CD4-positive, CD25-positive, alpha-beta regulatory T cell (primary cell): ENCODE results near the gene ASCC3. TPM values are rescaled to one million over a fixed set of nuclear protein-coding genes. Genes with fewer than 3 reads are reported as not detected.

ENCODE experiments used
- ATAC-seq, 2 donors: fragments of 150-1000 bp; cut with Tn5 transposase; one replicate each; pipeline ENCODE4 v1.10.0; 2021; ENCODE audit warnings: low read depth in 2 of 2, moderate number of reproducible peaks in 2 of 2, moderate library complexity in 1 of 2
- DNase-seq, 3 donors: peaks; one replicate each; pipeline versions ENCODE4 v3.0.0 to v3.0.0-alpha.2; 2012 to 2022; ENCODE audit warnings: mixed read lengths in 1 of 3
- H3K27ac ChIP-seq: one replicate; pipeline ENCODE4 v1.7.0; 2013; ENCODE audit warnings: mild to moderate bottlenecking, low read length; ENCODE audit not compliant: insufficient read depth, poor library complexity, severe bottlenecking
- H3K27me3 ChIP-seq: one replicate; pipeline ENCODE4 v1.7.0; 2013; ENCODE audit warnings: low read length; ENCODE audit not compliant: control insufficient read depth, insufficient read depth
- H3K36me3 ChIP-seq: one replicate; pipeline ENCODE4 v1.7.0; 2013; ENCODE audit warnings: mild to moderate bottlenecking, low read length, moderate library complexity; ENCODE audit not compliant: control insufficient read depth, insufficient read depth
- H3K4me1 ChIP-seq: 2 replicates; pipeline ENCODE4 v1.7.0; 2013; ENCODE audit warnings: mild to moderate bottlenecking, low read length; ENCODE audit not compliant: insufficient read depth, control insufficient read depth, poor library complexity, severe bottlenecking
- H3K4me3 ChIP-seq: one replicate; pipeline ENCODE4 v1.7.0; 2013; ENCODE audit warnings: low read depth, mild to moderate bottlenecking, low read length, moderate library complexity
- H3K9me3 ChIP-seq, 2 experiments: 1 replicate in 1 of 2; 2 replicates in 1 of 2; pipeline ENCODE4 v1.7.0; 2013; ENCODE audit warnings: low read length in 2 of 2, mild to moderate bottlenecking in 1 of 2, moderate library complexity in 1 of 2; ENCODE audit not compliant: control insufficient read depth in 2 of 2
- H3K27ac Mint-ChIP-seq, 3 donors: one replicate each; pipeline ENCODE4 v1.8.0; 2020 to 2022; ENCODE audit warnings: mild to moderate bottlenecking in 3 of 3, mixed read lengths in 3 of 3, moderate library complexity in 2 of 3
- H3K27me3 Mint-ChIP-seq: one replicate; pipeline ENCODE4 v1.8.0; 2022; ENCODE audit warnings: mild to moderate bottlenecking, mixed read lengths
- H3K36me3 Mint-ChIP-seq: one replicate; pipeline ENCODE4 v1.8.0; 2020; ENCODE audit warnings: mixed read lengths
- H3K4me1 Mint-ChIP-seq, 4 donors: one replicate each; pipeline ENCODE4 v1.8.0; 2020 to 2022; ENCODE audit warnings: mixed read lengths in 4 of 4, mild to moderate bottlenecking in 1 of 4
- H3K4me3 Mint-ChIP-seq, 4 donors: one replicate each; pipeline ENCODE4 v1.8.0; 2020 to 2022; ENCODE audit warnings: mild to moderate bottlenecking in 4 of 4, mixed read lengths in 4 of 4, moderate library complexity in 3 of 4
- H3K9me3 Mint-ChIP-seq, 7 donors: one replicate each; pipeline ENCODE4 v1.8.0; 2020 to 2022; ENCODE audit warnings: mixed read lengths in 7 of 7, mild to moderate bottlenecking in 3 of 7, moderate library complexity in 2 of 7
- polyA plus RNA-seq, 4 donors: library from polyadenylated mRNA; unstranded; fragments of 300-500 nt; fragmentation: Illumina TruSeq; gene quantifications; one replicate each; pipeline ENCODE4 v1.2.3, GENCODE V29; 2021
- total RNA-seq: library from RNA; stranded (reverse); gene quantifications from one replicate; pipeline ENCODE4 v1.2.3, GENCODE V29; 2022

ASCC3 gene
- total and polyA plus RNA-seq, 5 donors from 2014 or later: 22.6 to 51.2 (median 29.2) TPM

- Mint-ChIP-seq H3K4me1 (peaks cover 0 to 3% (median 0%) of the 10 kb centered on the region in 4 donors), H3K27me3 (no peaks in the 10 kb centered on the region), H3K27ac (peak overlapping the region in 1 of 3 donors; percentile 14), H3K9me3 (peaks cover 0 to 6% (median 2%) of the 10 kb centered on the region in 7 donors), H3K36me3 (peaks cover 41% of the 10 kb centered on the region), H3K4me3 (peak overlapping the region in 1 of 4 donors; percentile 61)
- ATAC-seq (no peak), DNase-seq (no peak)
- Histone ChIP-seq H3K27me3 (no peaks in the 10 kb centered on the region), H3K9me3 (no peaks in the 10 kb centered on the region), H3K4me3 (no peak overlapping the region), H3K27ac (no peak overlapping the region), H3K4me1 (no peaks in the 10 kb centered on the region), H3K36me3 (peaks cover 36% of the 10 kb centered on the region)
Observed at GRCh38 chr6:100622907-100623692, 258.0 kb downstream of the ASCC3 start.

- Mint-ChIP-seq H3K4me1 (peaks cover 0 to 3% (median under 1%) of the 10 kb centered on the region in 4 donors), H3K36me3 (peaks cover 44% of the 10 kb centered on the region), H3K27ac (no peak overlapping the region), H3K27me3 (no peaks in the 10 kb centered on the region), H3K4me3 (no peak overlapping the region), H3K9me3 (peaks cover 0 to 4% (median 2%) of the 10 kb centered on the region in 7 donors)
- Histone ChIP-seq H3K4me1 (no peaks in the 10 kb centered on the region), H3K9me3 (no peaks in the 10 kb centered on the region), H3K4me3 (no peak overlapping the region), H3K27me3 (no peaks in the 10 kb centered on the region), H3K27ac (no peak overlapping the region), H3K36me3 (peaks cover 24% of the 10 kb centered on the region)
- ATAC-seq (no peak), DNase-seq (no peak)
Observed at GRCh38 chr6:100620085-100620840, 260.9 kb downstream of the ASCC3 start.

GRCh38 chr6:100618351-100618671, 262.8 kb downstream of the ASCC3 start:
- Histone ChIP-seq H3K27me3 (no peaks in the 10 kb centered on the region), H3K9me3 (no peaks in the 10 kb centered on the region), H3K4me1 (no peaks in the 10 kb centered on the region), H3K4me3 (no peak overlapping the region), H3K27ac (no peak overlapping the region), H3K36me3 (peaks cover 14% of the 10 kb centered on the region)
- DNase-seq (no peak), ATAC-seq (no peak)
- no peaks in the 10 kb centered on the region for H3K27me3 Mint-ChIP-seq
- H3K36me3 Mint-ChIP-seq: peaks cover 41% of the 10 kb centered on the region
- H3K9me3 Mint-ChIP-seq: peaks cover 0 to 4% (median 2%) of the 10 kb centered on the region in 7 donors
- H3K4me3 Mint-ChIP-seq: no peak overlapping the region
- H3K4me1 Mint-ChIP-seq: peaks cover 0 to 4% (median 2%) of the 10 kb centered on the region in 4 donors
- H3K27ac Mint-ChIP-seq: no peak overlapping the region

GRCh38 chr6:100617633-100618350, 263.3 kb downstream of the ASCC3 start:
- H3K36me3 Mint-ChIP-seq: peaks cover 39% of the 10 kb centered on the region
- DNase-seq (no peak), ATAC-seq (no peak)
- no peak overlapping the region for H3K27ac ChIP-seq
- no peak overlapping the region for H3K4me3 Mint-ChIP-seq
- H3K4me1 ChIP-seq: no peaks in the 10 kb centered on the region
- no peaks in the 10 kb centered on the region for H3K27me3 ChIP-seq
- H3K4me3 ChIP-seq: no peak overlapping the region
- H3K36me3 ChIP-seq: peaks cover 14% of the 10 kb centered on the region
- H3K9me3 Mint-ChIP-seq: peaks cover 0 to 4% (median 2%) of the 10 kb centered on the region in 7 donors
- no peaks in the 10 kb centered on the region for H3K27me3 Mint-ChIP-seq
- H3K9me3 ChIP-seq: no peaks in the 10 kb centered on the region
- no peak overlapping the region for H3K27ac Mint-ChIP-seq
- peaks cover 0 to 4% (median 2%) of the 10 kb centered on the region in 4 donors for H3K4me1 Mint-ChIP-seq

GRCh38 chr6:100614933-100615332, 266.2 kb downstream of the ASCC3 start:
- Mint-ChIP-seq H3K36me3 (peaks cover 21% of the 10 kb centered on the region), H3K9me3 (no peaks in the 10 kb centered on the region), H3K4me3 (no peak overlapping the region), H3K27ac (no peak overlapping the region), H3K4me1 (peaks cover 0 to 4% (median 0%) of the 10 kb centered on the region in 4 donors), H3K27me3 (no peaks in the 10 kb centered on the region)
- Histone ChIP-seq H3K36me3 (peaks cover 4% of the 10 kb centered on the region), H3K27ac (no peak overlapping the region), H3K4me3 (no peak overlapping the region), H3K27me3 (no peaks in the 10 kb centered on the region), H3K4me1 (no peaks in the 10 kb centered on the region), H3K9me3 (no peaks in the 10 kb centered on the region)
- DNase-seq (no peak), ATAC-seq (no peak)

GRCh38 chr6:100614386-100614785, 266.7 kb downstream of the ASCC3 start:
- no peaks in the 10 kb centered on the region for H3K9me3 Mint-ChIP-seq
- peaks cover 21% of the 10 kb centered on the region for H3K36me3 Mint-ChIP-seq
- no peak for ATAC-seq
- Histone ChIP-seq H3K4me3 (no peak overlapping the region), H3K4me1 (no peaks in the 10 kb centered on the region), H3K27me3 (no peaks in the 10 kb centered on the region), H3K27ac (no peak overlapping the region), H3K9me3 (no peaks in the 10 kb centered on the region), H3K36me3 (peaks cover 4% of the 10 kb centered on the region)
- DNase-seq: no peak
- no peaks in the 10 kb centered on the region for H3K27me3 Mint-ChIP-seq
- H3K4me1 Mint-ChIP-seq: peaks cover 0 to 4% (median 0%) of the 10 kb centered on the region in 4 donors
- H3K4me3 Mint-ChIP-seq: no peak overlapping the region
- H3K27ac Mint-ChIP-seq: no peak overlapping the region

- Mint-ChIP-seq H3K27me3 (no peaks in the 10 kb centered on the region), H3K36me3 (peaks cover 21% of the 10 kb centered on the region), H3K27ac (no peak overlapping the region), H3K4me1 (peaks cover 0 to 4% (median 0%) of the 10 kb centered on the region in 4 donors), H3K4me3 (no peak overlapping the region), H3K9me3 (peaks cover 0 to 1% (median 0%) of the 10 kb centered on the region in 7 donors)
- DNase-seq: no peak
- Histone ChIP-seq H3K4me1 (no peaks in the 10 kb centered on the region), H3K27me3 (no peaks in the 10 kb centered on the region), H3K36me3 (no peaks in the 10 kb centered on the region), H3K4me3 (no peak overlapping the region), H3K27ac (no peak overlapping the region), H3K9me3 (no peaks in the 10 kb centered on the region)
- no peak for ATAC-seq
Observed at GRCh38 chr6:100613656-100614055, 267.5 kb downstream of the ASCC3 start.
